NT2/D1 (cell line): ENCODE results near the gene COMMD2.

Experiments
- SUZ12 ChIP-seq: IDR thresholded peaks from 2 replicates; pipeline ENCODE4 v1.6.1; 2011; ENCODE audit not compliant: insufficient read length, insufficient read depth; ENCODE audit errors: extremely low read depth
- ZNF274 ChIP-seq: IDR thresholded peaks from 2 replicates; pipeline ENCODE4 v1.6.1; 2011; ENCODE audit warnings: mild to moderate bottlenecking, low read depth, low read length

DNA sequence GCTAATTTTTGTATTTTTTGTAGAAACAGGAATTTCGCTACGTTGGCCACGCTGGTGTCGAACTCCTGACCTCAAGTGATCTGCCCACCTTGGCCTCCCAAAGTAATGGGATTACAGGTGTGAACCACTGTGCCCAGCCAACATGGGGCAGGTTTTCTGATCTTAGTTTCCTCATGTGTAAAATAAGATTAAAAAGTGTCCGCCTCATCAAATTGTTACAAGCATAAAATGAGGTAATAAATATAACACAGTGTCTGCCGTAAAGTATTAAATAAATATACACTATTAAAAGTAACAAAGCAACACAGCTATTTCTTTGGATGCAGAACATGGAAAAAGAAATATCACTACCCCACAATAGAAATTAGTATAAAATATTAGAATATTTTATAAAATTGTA, 16.4 kb upstream of the COMMD2 start:
- TF ChIP-seq SUZ12: no peak
- TF ChIP-seq ZNF274: no peak
